ENCODE data around the gene PLEKHM3. TPM values are rescaled to one million over a fixed set of nuclear protein-coding genes. Genes with fewer than 3 reads are reported as not detected.

PLEKHM3 gene
- total and polyA plus RNA-seq, 2 donors (not counting 3 experiments of a cell fraction or from before 2014, with no cell fraction given): 3.1 to 9.1 TPM

GRCh38 chr2:207891086-207891844, 134.1 kb downstream of the PLEKHM3 start:
- H2AFZ ChIP-seq (ENCODE audit: low read depth, low read length): no peak overlapping the region
- no peaks in the 10 kb centered on the region for H3K4me1 ChIP-seq (ENCODE audit: control insufficient read depth, extremely low read depth, insufficient read depth, low read length)
- FAIRE-seq (no peak), DNase-seq (ENCODE audit: low read depth, low spot score) (no peak)
- no peaks in the 10 kb centered on the region for H3K79me2 ChIP-seq (ENCODE audit: control insufficient read depth, insufficient read depth, low read length)
- CTCF ChIA-PET: no interaction called here
- H3K4me3 ChIP-seq (replicated peaks in 1 of 3; ENCODE audit: insufficient read depth in 1 of 3, low read depth in 1 of 3, low read length in 3 of 3): no peak overlapping the region
- POLR2A ChIA-PET: no interaction called here
- no TSS peak for BruUV-seq (replicated peaks)
- H3K9me3 ChIP-seq (replicated peaks; ENCODE audit: control insufficient read depth, insufficient read depth, low read length): no peaks in the 10 kb centered on the region
- H3K9me1 ChIP-seq (replicated peaks; ENCODE audit: control insufficient read depth, extremely low read depth, insufficient read depth, low read length): no peaks in the 10 kb centered on the region
- no peaks in the 10 kb centered on the region for H3K36me3 ChIP-seq (ENCODE audit: control insufficient read depth in 2 of 2, extremely low read depth in 1 of 2, insufficient read depth in 2 of 2, low read length in 2 of 2)
- H3K9ac ChIP-seq (replicated peaks; ENCODE audit: extremely low read depth, insufficient read depth, low read length): no peak overlapping the region
- H3K27me3 ChIP-seq (ENCODE audit: control insufficient read depth in 2 of 2, insufficient read depth in 2 of 2, low read length in 2 of 2): no peaks in the 10 kb centered on the region
- dilution Hi-C loops (cut with MboI; ENCODE audit: extremely low pct_ligation_motif_present, low sequenced_read_pairs) (no loop called here), intact Hi-C loops (cut with micrococcal nuclease) (no loop called here)
- no peak overlapping the region for H3K4me2 ChIP-seq (ENCODE audit: insufficient read depth, low read length)
- H4K20me1 ChIP-seq (replicated peaks; ENCODE audit: control insufficient read depth, extremely low read depth, insufficient read depth, low read length): no peaks in the 10 kb centered on the region
- TF ChIP-seq EZH2 (IDR thresholded peaks at IDR 0.05; ENCODE audit: borderline replicate concordance, low read depth, low read length, severe bottlenecking): no peak
- TF ChIP-seq POLR2AphosphoS5 (IDR thresholded peaks at IDR 0.05; ENCODE audit: insufficient read depth, low read depth, low read length): no peak
- TF ChIP-seq CTCF (IDR thresholded peaks at IDR 0.05; ENCODE audit: extremely low read depth in 1 of 2, insufficient read depth in 1 of 2, low read depth in 1 of 2, low read length in 2 of 2): no peak
- TF ChIP-seq, protein P1, sequence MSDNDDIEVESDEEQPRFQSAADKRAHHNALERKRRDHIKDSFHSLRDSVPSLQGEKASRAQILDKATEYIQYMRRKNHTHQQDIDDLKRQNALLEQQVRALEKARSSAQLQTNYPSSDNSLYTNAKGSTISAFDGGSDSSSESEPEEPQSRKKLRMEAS (IDR thresholded peaks at IDR 0.05; ENCODE audit: insufficient read depth, insufficient read length): no peak
- TF ChIP-seq GATA2 (IDR thresholded peaks at IDR 0.05; ENCODE audit: insufficient read depth, insufficient read length, low read depth, low read length): no peak
- no peak for TF ChIP-seq JUN (IDR thresholded peaks at IDR 0.05; ENCODE audit: borderline replicate concordance, insufficient read depth, insufficient read length, low read depth)
- no peak for TF ChIP-seq MYC (IDR thresholded peaks at IDR 0.05; ENCODE audit: low read depth, low read length)
- TF ChIP-seq FOS (IDR thresholded peaks at IDR 0.05; ENCODE audit: borderline replicate concordance, insufficient read depth, low read length): no peak
- TF ChIP-seq POLR2A (IDR thresholded peaks at IDR 0.05; ENCODE audit: low read depth, low read length): no peak
- H3K27ac ChIP-seq (ENCODE audit: insufficient read depth, low read depth, low read length): no peak overlapping the region
